CD4-positive, alpha-beta T cell treated with Interleukin-12 subunit alpha and Interleukin-12 subunit beta, for 1 hour (primary cell): ENCODE results near the gene IFT122.

Source experiments
- DNase-seq: peaks from one replicate; pipeline ENCODE4 v3.0.0-alpha.2; 2020

Gene IFT122

DNA sequence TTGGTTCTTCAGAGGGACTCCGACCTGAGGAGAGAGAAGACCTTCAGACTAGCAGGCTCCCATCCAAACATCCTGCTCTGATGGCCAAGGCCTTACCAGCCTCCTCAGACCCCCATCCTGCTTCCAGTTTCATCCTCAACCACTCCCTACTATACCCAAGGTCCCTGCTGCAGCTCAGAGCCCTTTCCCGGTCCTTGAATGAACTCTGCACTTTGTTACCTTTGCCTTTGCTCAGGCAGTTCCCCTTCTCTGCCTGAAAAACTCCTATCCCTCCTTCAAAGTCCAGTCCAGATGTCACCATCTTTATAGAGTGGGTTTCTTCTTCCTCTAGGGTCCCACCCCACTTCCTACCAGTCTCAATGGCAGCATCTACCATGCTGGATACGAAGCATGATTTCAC is 24.6 kb upstream of the IFT122 start:
- DNase-seq, result no peak

DNA sequence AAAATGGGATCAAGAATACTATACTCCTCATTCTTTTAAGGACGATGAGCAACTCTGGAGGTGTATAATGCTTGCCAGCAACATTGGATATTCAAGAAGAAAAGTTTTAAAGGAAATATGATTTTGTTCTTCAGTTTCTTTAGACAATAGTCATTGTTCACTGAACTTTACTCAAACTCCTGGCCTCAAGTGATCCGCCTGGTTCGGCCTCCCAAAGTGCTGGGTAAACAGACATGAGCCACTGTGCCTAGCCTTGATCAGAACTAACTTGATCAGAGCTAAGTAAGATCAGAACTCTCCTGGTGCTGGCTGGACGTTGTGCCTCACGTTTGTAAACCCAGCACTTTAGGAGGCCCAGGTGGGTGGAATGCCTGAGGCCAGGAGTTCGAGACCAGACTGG is 24.2 kb upstream of the IFT122 start:
- no peak for DNase-seq

DNA sequence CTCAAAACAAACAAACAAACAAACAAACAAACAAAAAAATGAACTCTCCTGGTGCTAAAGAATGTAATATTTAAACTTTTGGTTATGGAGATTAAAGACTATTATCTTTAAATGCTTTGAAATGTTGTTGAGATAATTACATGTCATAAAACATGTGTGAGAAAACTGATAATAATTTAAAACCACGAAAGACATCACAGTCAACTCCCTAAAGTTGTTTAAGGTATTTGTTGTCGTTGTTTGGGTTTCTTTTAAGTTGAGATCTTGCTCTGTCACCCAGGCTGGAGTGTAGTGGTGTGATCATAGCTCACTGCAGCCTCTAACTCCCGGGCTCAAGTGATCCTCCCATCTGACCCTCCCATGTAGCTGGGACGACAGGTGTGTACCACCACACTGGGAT is 23.6 kb upstream of the IFT122 start:
- no peak for DNase-seq

DNA sequence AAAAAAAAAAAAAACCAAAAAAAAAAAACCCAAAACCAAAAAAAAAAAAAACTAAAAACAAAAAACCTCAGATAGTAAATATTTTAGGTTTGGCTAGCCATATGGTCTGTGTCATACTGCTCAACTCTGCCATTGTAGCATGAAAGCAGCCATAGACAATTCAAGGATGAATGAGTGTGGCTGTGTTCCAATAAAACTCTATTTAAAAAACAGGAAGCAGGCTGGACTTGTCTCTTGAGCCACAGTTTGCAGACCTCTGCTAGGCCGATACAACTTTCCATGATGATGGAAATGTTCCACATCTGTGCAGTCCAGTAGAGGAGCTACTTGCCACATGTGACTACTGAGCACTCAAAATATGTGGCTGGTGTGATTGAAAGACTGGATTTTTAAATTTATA is 22.7 kb upstream of the IFT122 start:
- no peak for DNase-seq

DNA sequence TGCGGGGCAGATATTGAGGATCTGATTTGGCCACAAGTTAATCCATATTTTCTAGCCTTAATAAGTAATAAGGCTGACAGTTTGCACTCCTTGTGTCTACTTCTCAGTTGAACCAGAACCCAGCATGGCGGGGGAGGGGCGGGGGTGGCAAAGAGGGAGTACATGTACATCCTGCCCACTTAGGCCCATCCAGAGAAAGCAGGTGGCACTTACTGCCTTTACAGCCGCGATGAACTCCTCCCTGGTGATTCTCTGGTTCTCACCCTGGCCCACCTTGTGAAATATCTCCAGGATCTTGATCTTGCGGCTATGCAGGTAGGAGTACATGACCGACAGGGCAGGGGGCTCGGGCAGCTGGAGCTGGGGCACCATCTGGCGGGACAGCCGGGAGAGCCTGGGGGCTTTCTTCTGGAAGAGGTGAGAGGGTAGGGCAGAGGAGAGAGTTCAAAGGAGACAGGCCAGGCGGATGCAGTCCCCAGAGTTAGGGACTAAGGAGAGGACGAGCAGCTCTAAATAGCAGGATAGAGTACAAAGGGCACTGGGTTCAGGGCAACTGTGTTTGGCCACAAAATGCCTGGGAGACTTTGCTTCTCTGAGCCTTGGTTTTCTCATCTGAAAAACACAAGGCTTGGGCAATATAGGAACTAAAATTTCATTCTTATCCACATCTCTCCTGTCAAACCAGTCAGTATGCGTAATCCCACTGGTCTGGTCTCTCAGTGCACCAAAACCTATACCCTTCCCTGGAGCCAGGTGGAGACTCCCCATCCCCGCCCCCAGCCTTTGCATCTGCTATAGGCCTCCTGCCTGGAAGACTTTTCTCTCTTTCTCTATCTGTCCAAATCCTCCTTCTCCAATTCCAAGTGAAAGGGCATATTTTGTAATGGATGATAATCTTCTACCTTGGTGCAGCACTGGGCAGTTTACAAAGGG is 21.7 kb upstream of the IFT122 start:
- no peak for DNase-seq

DNA sequence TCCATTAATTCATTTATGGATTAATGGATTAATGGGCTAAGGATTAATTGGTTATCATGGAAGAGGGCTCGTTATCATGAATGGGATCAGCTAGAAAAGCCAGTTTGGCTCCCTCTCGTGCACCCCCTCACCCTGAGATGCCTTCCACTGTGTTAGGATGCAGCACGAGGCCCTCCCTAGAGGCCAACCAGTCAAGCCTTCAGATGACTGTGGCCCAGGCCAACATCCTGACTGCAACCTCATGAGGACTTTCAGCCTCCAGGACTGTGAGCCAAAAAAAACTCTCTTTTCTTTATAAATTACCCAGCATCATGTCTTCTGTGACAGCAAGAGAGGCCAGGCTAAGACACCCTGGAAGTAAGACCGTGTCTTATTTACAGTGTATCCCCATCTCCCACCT is 20.5 kb upstream of the IFT122 start:
- no peak for DNase-seq

DNA sequence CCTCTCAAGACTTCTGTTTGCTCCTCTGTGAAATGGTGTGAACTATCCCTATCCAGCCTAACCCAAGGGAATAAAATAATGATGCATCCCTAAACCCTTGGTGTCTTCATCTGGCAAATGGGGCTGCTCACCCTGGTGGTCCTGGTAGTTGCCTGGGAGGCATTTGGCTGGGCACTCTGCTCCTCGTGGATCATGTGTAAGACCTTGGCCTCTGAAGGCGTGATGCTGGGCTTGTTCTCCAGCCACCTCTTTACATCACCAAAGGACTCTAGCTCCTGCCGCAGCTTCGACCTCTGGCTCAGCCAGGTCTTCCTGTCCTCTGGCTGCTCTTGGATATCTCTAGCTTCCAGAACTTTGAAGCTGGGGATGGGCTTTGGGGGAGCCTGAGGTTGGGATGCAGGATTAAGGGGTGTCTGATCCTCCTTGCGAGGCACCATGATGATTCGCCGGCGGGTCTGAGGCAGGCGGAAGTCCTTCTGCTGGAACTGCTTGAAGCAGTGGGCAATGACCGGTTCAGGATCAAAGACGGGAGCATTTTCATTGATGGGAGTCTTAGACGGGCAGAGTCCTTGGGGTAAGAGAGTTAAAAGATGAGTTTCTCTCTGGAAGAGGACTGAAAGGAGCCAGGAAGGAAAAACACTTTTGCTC is 18.7 kb upstream of the IFT122 start:
- DNase-seq, result no peak

DNA sequence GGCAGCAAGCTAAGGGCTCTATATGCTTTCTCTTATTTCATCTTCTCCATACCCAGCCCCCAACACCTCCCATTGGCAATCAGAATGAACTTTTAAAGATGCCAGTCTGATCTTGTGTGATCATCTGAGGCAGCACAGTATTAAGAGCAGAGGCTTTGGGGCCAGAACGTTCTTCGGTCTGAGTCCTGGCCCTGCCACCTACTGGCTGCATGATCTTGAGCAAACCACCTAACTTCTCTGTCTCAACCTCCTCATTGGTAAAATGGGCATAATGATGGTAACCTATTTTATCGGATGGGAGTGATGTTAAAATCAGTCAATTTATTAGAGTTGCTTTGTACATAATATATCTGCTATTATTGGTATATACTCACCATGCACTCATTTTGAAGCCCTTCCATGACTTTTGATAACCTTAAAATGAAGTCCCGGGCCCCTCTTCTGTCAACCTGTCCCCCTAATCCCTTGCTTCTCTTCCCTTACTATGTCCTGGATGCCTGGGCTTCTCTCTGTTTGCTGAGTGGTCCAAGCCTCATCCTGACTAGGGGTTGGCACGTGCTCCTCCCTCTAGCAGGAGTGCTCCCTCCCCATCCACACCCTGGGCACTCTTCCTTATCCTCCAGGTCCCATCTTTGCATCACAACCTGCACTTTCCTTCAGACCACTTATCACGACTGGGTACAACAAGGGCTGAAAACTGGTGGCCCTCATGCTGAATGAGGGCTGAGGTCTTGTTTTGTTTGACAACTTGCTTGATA is 17.9 kb upstream of the IFT122 start:
- no peak for DNase-seq

DNA sequence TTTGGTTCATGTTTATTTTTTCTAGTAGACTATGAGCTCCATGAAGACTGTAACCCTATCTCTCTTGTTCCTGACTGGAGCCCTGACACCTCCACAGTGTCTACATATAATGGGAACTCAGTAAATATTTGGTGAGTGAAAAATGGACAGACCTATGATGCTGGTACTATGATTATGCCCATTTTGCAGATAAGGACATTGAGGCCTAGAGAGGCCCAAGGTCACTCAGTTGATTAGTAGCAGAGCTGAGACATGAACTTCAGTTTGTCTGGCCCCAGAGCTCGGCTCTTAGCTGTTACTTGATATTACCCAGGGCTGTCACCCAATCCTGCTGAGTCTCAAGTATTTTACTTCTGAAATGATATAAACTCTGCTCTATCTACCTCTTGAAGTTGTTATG is 17.1 kb upstream of the IFT122 start:
- DNase-seq, result no peak

DNA sequence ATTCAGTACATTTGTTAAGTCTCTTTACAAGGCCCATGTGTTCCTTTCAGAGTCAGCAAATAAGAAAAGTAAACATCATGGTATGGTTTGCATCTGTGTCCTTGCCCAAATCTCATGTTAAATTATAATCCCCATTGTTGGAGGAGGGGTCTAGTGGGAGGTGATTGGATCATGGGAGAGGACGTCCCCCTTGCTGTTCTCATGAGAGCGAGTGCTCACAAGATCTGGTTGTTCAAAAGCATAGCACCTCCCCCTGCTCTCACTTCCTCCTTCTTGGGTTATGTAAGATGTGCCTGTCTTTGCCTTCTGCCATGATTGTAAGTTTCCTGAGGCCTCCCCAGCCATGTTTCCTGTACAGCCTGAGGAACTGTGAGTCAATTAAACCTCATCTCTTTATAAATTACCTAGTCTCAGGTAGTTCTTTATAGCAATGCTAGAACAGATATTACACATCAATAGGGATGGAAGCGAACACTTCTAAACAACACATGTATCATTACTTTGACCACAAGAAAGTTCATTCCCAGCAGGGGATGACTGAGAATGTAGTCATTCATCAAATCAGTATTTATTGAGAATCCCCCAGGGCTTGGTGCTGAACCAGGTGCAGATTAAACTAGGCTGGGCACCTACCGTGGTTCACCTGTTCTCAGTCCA is 15.7 kb upstream of the IFT122 start:
- no peak for DNase-seq

DNA sequence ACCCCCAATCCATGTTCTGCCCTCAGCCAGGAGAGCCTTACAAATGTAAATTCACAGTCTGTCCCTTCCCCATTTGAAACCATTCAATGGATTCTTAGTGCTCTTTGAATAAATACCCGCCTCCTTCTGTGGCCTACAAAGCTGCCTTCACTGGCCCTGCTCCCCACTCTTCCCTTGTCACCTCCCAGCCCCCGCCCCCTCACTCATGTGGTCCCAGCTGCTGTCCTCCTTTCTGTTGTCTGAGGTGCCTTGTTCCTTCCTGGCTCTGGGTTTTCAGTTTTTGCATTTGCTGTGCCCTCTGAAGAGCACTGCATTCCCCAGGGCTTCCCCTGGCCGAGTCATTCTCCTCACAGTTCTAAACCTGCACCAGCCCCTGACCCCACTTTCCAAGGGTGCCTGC is 14.8 kb upstream of the IFT122 start:
- no peak for DNase-seq

DNA sequence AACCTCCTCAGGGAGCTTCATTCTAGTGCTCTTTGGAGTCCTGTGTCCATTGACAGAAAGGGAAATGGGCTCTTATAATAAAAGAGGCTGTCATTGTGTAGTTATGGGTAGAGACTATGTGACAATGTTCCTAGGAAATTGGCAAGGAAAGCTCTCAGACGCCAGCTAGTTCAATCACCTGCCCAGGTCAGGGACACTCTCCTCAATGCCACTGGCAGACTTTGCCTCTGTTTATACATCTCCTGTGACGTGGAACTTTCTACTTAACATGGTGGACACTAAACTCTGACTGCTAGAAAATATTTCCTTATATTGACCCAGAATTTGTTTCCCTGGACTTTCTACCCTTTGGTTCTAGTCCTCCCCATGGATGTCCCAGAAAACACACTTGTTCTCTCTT is 14.4 kb upstream of the IFT122 start:
- no peak for DNase-seq

DNA sequence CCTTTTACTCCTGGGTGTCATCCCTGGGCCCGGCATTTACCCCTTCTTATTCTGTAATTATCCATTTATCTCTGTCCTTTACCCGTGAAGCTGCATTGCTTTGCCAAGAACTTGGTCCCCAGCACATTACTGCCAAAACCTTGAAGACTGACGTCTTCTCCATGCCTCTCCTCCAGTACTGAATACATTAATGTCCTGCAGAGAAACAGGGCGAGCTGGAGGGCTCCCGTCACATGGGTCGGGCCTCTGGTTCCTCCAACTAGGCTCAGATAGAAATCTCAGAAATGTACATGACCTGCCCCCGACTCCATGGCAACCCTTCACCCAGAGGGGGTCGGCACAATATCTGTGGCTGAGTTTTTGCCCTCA is 12.0 kb upstream of the IFT122 start:
- no peak for DNase-seq

DNA sequence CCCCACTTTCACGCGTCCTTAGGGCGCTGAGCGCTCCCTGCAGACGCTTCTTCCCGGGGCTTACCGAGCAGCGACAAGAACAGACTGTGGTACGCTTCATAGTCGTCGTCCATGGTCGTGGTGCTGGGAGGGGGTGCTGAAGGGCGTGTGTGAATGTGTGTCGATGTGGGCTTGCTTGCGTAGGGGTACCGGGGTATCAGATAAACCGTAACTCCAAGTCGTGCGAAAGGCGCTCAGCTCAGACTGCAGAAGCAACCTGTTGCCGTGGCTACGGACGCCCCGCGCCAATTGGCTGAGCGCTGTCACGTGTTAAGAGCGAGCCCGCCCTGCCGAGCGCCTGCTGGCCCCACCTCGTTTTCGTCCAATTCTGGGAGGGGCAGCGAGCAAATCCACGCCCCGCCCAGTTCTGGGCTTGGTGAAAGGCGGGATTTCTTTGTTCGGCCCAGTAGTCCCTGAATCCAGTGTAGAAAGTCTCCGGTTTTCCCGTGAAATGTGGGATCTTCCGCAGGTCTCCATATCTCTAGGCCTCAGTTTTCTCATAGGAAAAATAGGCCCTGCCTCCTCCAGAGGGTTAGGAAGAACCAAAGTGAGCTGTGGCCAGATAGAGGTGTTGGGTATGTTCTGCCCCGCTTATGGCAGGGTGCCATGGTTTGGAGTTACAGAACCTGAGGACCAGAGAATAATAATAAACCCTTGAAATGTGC is 11.5 kb upstream of the IFT122 start, which contains the start of gene EFCAB12:
TSS of gene EFCAB12 (minus strand) at position 261 of the 704 bp plus-strand sequence. CDS start at position 113, 148 bp downstream.
- peak; percentile 92 for DNase-seq

DNA sequence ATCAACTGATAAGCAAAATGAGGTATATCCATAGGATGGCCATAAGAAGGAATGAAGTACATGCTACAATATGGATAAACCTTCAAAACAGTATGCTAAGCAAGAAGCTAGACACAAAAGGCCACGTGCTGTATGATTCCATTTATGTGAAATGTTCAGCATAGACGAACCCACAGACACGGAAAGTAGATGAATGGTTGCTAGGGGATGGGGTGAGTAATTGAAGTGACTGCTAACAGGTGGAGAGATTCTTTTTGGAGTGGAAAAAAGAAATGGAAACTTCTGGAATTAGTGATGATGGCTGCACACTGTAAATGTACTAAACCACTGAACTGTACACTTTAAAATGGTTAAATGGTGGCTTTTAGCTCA is 11.0 kb upstream of the IFT122 start:
- no peak for DNase-seq

DNA sequence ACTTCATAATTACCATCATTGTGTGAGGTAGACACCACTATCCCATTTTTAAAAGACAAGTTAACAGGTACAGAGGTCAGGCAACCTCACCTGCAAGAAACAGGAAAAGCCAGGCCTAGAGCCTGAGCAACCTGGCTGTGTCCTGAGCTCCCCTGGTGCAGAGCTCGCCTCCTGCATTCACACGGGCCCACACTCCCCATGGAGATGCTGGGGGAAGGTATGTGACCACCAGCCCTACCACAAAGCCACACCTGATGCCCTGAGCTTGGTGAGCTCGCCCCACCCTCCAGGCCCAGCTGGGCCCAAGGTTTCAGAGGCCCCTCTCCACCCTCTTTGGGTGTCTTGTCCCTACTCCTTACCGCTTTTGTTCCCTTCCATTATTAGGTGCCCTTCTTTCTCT is 10.4 kb upstream of the IFT122 start:
- no peak for DNase-seq

DNA sequence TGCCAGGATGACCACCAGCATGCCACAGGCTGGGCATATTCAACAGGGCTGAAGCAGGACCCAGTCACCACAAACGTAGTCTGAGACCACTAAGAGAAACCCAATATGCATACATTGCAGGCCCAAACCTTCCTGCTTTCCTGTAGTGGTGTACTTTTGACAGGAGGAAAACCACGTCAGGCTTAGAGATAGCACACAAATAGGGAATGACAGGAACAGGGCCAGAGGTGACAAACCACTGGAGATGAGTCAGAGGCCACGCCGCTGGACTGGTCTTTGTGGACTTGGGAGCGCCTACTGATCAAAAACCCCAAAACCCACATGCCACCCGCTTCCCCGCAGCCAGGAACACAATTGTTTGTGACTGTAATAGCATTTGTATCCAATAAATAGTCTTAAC is 8.0 kb upstream of the IFT122 start:
- no peak for DNase-seq

DNA sequence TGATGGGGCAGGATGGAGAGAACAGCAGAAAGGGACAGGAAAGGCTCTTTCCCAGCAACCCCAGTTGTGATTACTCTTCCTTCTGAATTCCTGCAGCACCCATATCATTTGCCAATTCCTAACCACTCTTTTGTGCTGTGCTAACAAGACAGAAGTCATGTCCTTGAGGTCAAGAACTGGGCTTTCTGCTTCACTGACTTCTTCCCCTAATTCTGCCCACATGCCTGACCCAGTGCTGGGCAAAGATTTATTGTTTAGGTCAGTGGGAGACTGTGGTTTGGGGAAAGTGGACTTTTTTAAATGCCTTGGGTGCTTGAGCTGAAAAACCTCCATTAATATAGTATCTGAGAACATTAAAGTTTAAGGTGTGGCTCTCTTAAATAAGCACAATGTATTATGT is 7.4 kb upstream of the IFT122 start:
- no peak for DNase-seq

DNA sequence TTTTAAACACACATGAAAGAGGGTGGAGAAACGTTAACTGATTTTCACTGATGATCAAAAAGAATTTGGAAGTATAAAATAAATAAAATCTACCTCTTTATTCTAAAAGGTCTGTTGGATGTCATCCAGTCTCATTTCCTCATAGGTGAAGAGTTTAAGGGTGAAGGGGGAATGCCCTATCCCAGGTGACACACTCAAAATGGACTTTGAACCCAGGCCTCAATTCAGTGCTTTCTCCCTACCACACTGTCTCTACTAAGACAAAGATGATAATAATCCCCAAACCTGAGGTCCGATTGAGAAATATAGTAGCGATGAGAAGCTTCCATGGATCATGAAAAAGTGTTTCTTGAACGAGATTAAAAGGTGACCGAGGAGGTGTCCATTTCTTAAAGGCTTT is 6.5 kb upstream of the IFT122 start:
- DNase-seq, result no peak

DNA sequence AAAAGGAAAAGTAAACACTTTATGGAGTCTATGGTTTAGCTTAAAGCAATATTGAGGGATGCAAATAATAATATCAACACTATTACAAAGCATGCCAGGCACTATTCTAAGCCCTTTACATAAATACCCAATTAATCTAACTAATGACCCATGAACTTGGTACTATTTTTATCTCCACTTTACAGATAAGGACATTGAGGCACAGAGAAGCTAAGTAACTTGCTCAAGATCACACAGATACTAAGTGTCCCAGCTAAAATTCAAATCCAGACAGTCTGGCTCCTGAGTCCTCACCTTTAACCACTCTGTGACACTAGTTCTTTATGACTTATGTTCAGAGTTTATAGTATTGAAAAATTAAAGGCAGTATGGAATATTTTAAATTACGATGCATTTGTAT is 5.9 kb upstream of the IFT122 start:
- no peak for DNase-seq

DNA sequence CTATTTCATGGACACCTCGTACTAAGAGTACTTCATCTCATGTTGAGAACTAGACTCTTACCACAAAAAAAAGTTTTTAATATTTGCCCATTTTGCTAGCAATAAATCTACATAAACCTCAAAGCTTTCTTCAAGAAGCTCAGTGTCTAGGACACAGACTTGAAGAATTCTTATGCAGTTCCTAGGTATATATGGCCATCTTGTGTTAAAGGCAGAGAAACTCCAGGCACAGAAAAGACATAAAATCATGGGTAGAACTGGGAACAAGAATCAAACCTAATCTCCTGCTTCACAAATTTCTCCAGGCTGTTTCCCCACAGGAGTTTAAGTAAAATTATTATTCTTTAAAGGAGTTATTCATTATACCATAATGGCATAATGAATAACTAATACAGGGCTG is 4.7 kb upstream of the IFT122 start:
- DNase-seq, result no peak

DNA sequence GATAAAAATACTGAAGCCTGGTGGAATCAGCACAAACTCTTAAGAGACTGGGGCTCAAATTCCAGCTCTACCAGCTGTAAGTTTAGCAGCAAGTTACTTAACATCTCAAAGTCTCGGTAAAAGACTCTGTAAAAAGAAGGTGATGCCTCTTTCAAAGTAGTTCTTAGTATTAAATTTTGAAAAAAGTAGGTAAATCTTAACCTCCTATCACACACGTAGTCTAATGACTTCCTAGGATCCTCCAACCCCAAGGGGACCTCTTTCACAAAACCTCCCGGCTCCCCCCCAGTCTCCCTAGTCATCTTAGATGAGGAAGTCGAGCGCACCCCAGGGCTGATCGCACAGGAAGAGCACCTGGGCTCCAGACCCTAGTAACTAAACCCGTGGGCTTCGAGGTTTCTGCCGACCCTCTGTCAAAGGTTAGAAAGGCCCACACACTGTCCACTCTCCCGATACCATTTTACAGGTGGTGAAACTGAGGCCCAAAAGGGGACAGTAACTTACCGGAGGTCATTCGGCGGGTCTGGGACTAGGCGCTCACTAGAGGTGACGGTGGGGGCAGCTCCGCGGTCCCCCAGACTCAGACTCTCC is 703 bp upstream of the IFT122 start:
- DNase-seq, result peak; percentile 42
